ENCODE measurements around the gene PABPN1L.

The PABPN1L gene

GRCh38 chr16:88906535-88907105, 40.2 kb upstream of the PABPN1L start:
- no peaks in the 10 kb centered on the region for H3K27me3 ChIP-seq (ENCODE audit: insufficient read depth, poor library complexity, severe bottlenecking)
- TF ChIP-seq CTCF (IDR thresholded peaks at IDR 0.05; ENCODE audit: poor library complexity, severe bottlenecking) = no peak
- H3K36me3 ChIP-seq (ENCODE audit: low read depth) = no peaks in the 10 kb centered on the region
- no peak overlapping the region for H3K4me3 ChIP-seq (ENCODE audit: severe bottlenecking)
- ATAC-seq (ENCODE audit: low read depth) = no peak
- no peak overlapping the region for H3K27ac ChIP-seq (ENCODE audit: poor library complexity, severe bottlenecking)
- H3K4me1 ChIP-seq (ENCODE audit: insufficient read depth, poor library complexity, severe bottlenecking) = peaks cover 7% of the 10 kb centered on the region
- DNase-seq (ENCODE audit: low spot score) = no peak
- no peaks in the 10 kb centered on the region for H3K9me3 ChIP-seq (ENCODE audit: severe bottlenecking)

- Histone ChIP-seq H3K9me3 (ENCODE audit: severe bottlenecking) (no peaks in the 10 kb centered on the region), H3K4me3 (ENCODE audit: severe bottlenecking) (no peak overlapping the region), H3K4me1 (ENCODE audit: insufficient read depth, poor library complexity, severe bottlenecking) (peaks cover 7% of the 10 kb centered on the region), H3K27me3 (ENCODE audit: insufficient read depth, poor library complexity, severe bottlenecking) (no peaks in the 10 kb centered on the region), H3K36me3 (ENCODE audit: low read depth) (no peaks in the 10 kb centered on the region), H3K27ac (ENCODE audit: poor library complexity, severe bottlenecking) (no peak overlapping the region)
- ATAC-seq (ENCODE audit: low read depth) = no peak
- no peak for TF ChIP-seq CTCF (IDR thresholded peaks at IDR 0.05; ENCODE audit: poor library complexity, severe bottlenecking)
- no peak for DNase-seq (ENCODE audit: low spot score)
Observed at GRCh38 chr16:88906020-88906419, 39.6 kb upstream of the PABPN1L start.

- peaks cover 7% of the 10 kb centered on the region for H3K4me1 ChIP-seq (ENCODE audit: insufficient read depth, poor library complexity, severe bottlenecking)
- ATAC-seq (ENCODE audit: low read depth) (no peak), DNase-seq (ENCODE audit: low spot score) (no peak)
- H3K9me3 ChIP-seq (ENCODE audit: severe bottlenecking) = no peaks in the 10 kb centered on the region
- H3K27ac ChIP-seq (ENCODE audit: poor library complexity, severe bottlenecking) = no peak overlapping the region
- H3K36me3 ChIP-seq (ENCODE audit: low read depth) = no peaks in the 10 kb centered on the region
- H3K27me3 ChIP-seq (ENCODE audit: insufficient read depth, poor library complexity, severe bottlenecking) = no peaks in the 10 kb centered on the region
- no peak overlapping the region for H3K4me3 ChIP-seq (ENCODE audit: severe bottlenecking)
- no peak for TF ChIP-seq CTCF (IDR thresholded peaks at IDR 0.05; ENCODE audit: poor library complexity, severe bottlenecking)
Observed at GRCh38 chr16:88905563-88905962, 39.1 kb upstream of the PABPN1L start.

GRCh38 chr16:88904676-88905365, 38.4 kb upstream of the PABPN1L start:
- H3K36me3 ChIP-seq (ENCODE audit: low read depth) = no peaks in the 10 kb centered on the region
- no peaks in the 10 kb centered on the region for H3K27me3 ChIP-seq (ENCODE audit: insufficient read depth, poor library complexity, severe bottlenecking)
- TF ChIP-seq CTCF (IDR thresholded peaks at IDR 0.05; ENCODE audit: poor library complexity, severe bottlenecking) = no peak
- H3K4me3 ChIP-seq (ENCODE audit: severe bottlenecking) = no peak overlapping the region
- H3K9me3 ChIP-seq (ENCODE audit: severe bottlenecking) = no peaks in the 10 kb centered on the region
- peaks cover 7% of the 10 kb centered on the region for H3K4me1 ChIP-seq (ENCODE audit: insufficient read depth, poor library complexity, severe bottlenecking)
- ATAC-seq (ENCODE audit: low read depth) (no peak), DNase-seq (ENCODE audit: low spot score) (no peak)
- no peak overlapping the region for H3K27ac ChIP-seq (ENCODE audit: poor library complexity, severe bottlenecking)

GRCh38 chr16:88903267-88903666, 36.8 kb upstream of the PABPN1L start:
- no peak overlapping the region for H3K27ac ChIP-seq (ENCODE audit: poor library complexity, severe bottlenecking)
- ATAC-seq (ENCODE audit: low read depth) (no peak), DNase-seq (ENCODE audit: low spot score) (no peak)
- no peak for TF ChIP-seq CTCF (IDR thresholded peaks at IDR 0.05; ENCODE audit: poor library complexity, severe bottlenecking)
- H3K27me3 ChIP-seq (ENCODE audit: insufficient read depth, poor library complexity, severe bottlenecking) = no peaks in the 10 kb centered on the region
- H3K4me1 ChIP-seq (ENCODE audit: insufficient read depth, poor library complexity, severe bottlenecking) = peaks cover 7% of the 10 kb centered on the region
- H3K9me3 ChIP-seq (ENCODE audit: severe bottlenecking) = no peaks in the 10 kb centered on the region
- H3K36me3 ChIP-seq (ENCODE audit: low read depth) = no peaks in the 10 kb centered on the region
- no peak overlapping the region for H3K4me3 ChIP-seq (ENCODE audit: severe bottlenecking)
